ENCODE measurements around the gene PHTF1.

Gene PHTF1

DNA sequence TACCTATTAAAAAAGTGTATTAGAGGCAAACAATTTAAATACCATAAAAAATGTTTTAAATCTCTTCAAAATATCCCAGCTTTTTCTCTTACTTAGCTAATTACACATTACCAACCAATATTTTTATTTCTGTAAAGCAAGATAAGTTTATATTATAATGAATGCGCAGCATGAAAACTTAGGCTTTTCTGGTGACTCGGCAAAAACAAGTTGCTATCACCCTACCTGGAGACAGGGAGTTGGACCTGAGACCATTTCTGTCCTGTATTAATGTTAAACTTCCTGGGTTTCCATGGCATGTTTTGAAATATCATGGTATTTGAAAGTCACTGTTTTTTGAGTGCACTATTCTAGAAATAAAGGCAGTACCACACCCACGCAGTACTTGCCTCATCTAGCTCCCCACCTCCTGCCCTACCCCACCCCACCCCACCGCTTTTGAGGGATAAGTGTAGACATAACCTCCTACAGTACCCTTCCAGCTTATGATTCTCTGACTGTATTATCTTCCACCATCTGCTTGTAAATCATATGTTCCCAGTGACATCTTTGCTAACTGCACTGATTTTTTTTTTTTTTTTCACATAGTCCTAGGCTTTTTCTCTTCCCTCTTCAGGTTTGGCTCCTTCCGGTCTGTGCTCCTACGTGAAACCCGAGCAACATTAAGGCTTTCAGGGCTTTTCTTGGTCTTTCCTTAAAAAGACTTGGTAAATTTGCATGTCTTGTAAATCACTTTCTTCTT lies 77.5 kb downstream of the PHTF1 start:
- Histone ChIP-seq H3F3A (ENCODE audit: control insufficient read depth, insufficient read depth) (no peaks in the 10 kb centered on the region), H3K27me3 (ENCODE audit: control insufficient read depth, low read length) (no peaks in the 10 kb centered on the region), H3K79me2 (ENCODE audit: control insufficient read depth, low read length) (no peaks in the 10 kb centered on the region), H3K4me1 (ENCODE audit: control insufficient read depth, low read length) (no peaks in the 10 kb centered on the region), H3K36me3 (ENCODE audit: control insufficient read depth, low read length) (no peaks in the 10 kb centered on the region), H3K9me2 (replicated peaks; ENCODE audit: control insufficient read depth, low read length) (no peaks in the 10 kb centered on the region), H3K4me3 (ENCODE audit: low read length) (no peak overlapping the region), H4K20me1 (ENCODE audit: control insufficient read depth, insufficient read depth, low read depth, low read length) (no peaks in the 10 kb centered on the region), H3K9me3 (ENCODE audit: control insufficient read depth, insufficient read depth, low read length) (no peaks in the 10 kb centered on the region), H3K4me2 (ENCODE audit: low read length) (no peak overlapping the region), H3K27ac (ENCODE audit: low read depth, low read length) (no peak overlapping the region)
- TF ChIP-seq, protein P1, sequence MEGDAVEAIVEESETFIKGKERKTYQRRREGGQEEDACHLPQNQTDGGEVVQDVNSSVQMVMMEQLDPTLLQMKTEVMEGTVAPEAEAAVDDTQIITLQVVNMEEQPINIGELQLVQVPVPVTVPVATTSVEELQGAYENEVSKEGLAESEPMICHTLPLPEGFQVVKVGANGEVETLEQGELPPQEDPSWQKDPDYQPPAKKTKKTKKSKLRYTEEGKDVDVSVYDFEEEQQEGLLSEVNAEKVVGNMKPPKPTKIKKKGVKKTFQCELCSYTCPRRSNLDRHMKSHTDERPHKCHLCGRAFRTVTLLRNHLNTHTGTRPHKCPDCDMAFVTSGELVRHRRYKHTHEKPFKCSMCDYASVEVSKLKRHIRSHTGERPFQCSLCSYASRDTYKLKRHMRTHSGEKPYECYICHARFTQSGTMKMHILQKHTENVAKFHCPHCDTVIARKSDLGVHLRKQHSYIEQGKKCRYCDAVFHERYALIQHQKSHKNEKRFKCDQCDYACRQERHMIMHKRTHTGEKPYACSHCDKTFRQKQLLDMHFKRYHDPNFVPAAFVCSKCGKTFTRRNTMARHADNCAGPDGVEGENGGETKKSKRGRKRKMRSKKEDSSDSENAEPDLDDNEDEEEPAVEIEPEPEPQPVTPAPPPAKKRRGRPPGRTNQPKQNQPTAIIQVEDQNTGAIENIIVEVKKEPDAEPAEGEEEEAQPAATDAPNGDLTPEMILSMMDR (IDR thresholded peaks at IDR 0.05; ENCODE audit: low read depth, low read length, poor library complexity, severe bottlenecking), result no peak
- TF ChIP-seq EZH2phosphoT487 (IDR thresholded peaks at IDR 0.05; ENCODE audit: borderline replicate concordance, low read length), result no peak

DNA sequence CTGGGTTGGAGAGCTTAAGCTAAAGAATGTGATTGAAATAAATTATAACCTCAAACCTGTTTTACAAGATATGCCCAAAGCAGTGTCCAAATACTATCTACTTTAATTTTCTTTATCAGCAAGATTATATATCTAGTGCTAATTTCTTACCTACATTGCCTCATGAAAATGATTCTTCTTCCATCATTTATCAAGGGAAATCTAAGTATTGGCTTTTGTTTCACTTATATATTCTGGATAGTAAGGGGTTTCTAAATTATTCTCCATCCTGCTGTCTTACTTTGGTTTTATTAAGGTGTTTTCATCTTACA lies 81.2 kb downstream of the PHTF1 start:
- no peak overlapping the region for H3K4me3 ChIP-seq (ENCODE audit: low read length)
- H3K36me3 ChIP-seq (ENCODE audit: control insufficient read depth, low read length), result no peaks in the 10 kb centered on the region
- no peaks in the 10 kb centered on the region for H4K20me1 ChIP-seq (ENCODE audit: control insufficient read depth, insufficient read depth, low read depth, low read length)
- no peaks in the 10 kb centered on the region for H3K27me3 ChIP-seq (ENCODE audit: control insufficient read depth, low read length)
- H3K4me2 ChIP-seq (ENCODE audit: low read length), result no peak overlapping the region
- TF ChIP-seq, protein P1 (IDR thresholded peaks at IDR 0.05; ENCODE audit: low read depth, low read length, poor library complexity, severe bottlenecking), result no peak
- no peak for TF ChIP-seq EZH2phosphoT487 (IDR thresholded peaks at IDR 0.05; ENCODE audit: borderline replicate concordance, low read length)
- no peak overlapping the region for H3K27ac ChIP-seq (ENCODE audit: low read depth, low read length)
- no peaks in the 10 kb centered on the region for H3K79me2 ChIP-seq (ENCODE audit: control insufficient read depth, low read length)
- H3K9me2 ChIP-seq (replicated peaks; ENCODE audit: control insufficient read depth, low read length), result no peaks in the 10 kb centered on the region
- no peaks in the 10 kb centered on the region for H3K9me3 ChIP-seq (ENCODE audit: control insufficient read depth, insufficient read depth, low read length)
- no peaks in the 10 kb centered on the region for H3F3A ChIP-seq (ENCODE audit: control insufficient read depth, insufficient read depth)
- H3K4me1 ChIP-seq (ENCODE audit: control insufficient read depth, low read length), result no peaks in the 10 kb centered on the region

DNA sequence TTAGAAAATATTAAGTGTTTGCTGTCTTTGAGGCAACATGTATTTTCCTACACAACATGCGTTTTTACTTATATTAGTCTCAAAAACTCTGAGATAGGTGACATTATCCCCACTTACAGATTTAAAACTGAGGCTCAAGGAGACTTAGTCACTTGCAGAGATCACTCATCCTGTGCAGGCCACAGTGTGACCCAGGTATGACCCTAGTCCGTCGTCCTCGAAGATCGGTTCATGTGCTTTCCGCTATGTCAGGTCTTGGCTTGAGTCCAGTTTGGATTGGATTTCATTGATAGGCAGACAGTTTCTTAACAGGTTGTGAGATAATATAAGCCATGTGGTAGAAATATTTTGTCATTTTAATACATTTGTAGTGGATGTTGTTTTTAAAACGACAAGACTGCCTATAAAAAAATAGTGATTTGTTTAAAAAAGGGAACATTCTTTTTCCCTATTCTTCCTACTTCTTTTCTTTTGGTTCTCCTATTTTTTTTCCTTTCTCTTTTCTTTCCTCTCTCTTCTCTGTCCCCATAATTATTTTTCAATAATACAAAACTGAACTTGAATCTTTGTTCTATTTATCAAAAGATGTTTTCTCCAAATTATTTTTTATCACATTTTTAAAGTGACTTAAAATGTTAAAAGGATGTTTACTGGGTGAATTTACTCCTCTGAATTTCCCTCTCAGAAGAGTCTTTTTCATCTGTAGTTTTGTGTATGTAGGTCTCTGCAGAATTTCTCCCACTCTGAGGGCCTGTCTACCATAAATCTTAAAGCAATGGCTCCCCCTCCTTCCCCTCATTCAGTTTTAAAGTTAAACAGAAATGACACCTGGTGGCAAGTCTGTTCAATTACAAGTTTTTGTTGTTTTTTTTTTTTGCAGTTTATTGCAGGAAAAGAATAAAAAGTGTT lies 81.8 kb downstream of the PHTF1 start:
- no peaks in the 10 kb centered on the region for H3K27me3 ChIP-seq (ENCODE audit: control insufficient read depth, low read length)
- H3K4me3 ChIP-seq (ENCODE audit: low read length), result no peak overlapping the region
- no peak overlapping the region for H3K27ac ChIP-seq (ENCODE audit: low read depth, low read length)
- H3K4me1 ChIP-seq (ENCODE audit: control insufficient read depth, low read length), result no peaks in the 10 kb centered on the region
- TF ChIP-seq, protein P1 (IDR thresholded peaks at IDR 0.05; ENCODE audit: low read depth, low read length, poor library complexity, severe bottlenecking), result peak; percentile 69
- no peak for TF ChIP-seq EZH2phosphoT487 (IDR thresholded peaks at IDR 0.05; ENCODE audit: borderline replicate concordance, low read length)
- H3K9me3 ChIP-seq (ENCODE audit: control insufficient read depth, insufficient read depth, low read length), result no peaks in the 10 kb centered on the region
- no peaks in the 10 kb centered on the region for H4K20me1 ChIP-seq (ENCODE audit: control insufficient read depth, insufficient read depth, low read depth, low read length)
- no peaks in the 10 kb centered on the region for H3K9me2 ChIP-seq (replicated peaks; ENCODE audit: control insufficient read depth, low read length)
- no peaks in the 10 kb centered on the region for H3K36me3 ChIP-seq (ENCODE audit: control insufficient read depth, low read length)
- H3F3A ChIP-seq (ENCODE audit: control insufficient read depth, insufficient read depth), result no peaks in the 10 kb centered on the region
- H3K4me2 ChIP-seq (ENCODE audit: low read length), result no peak overlapping the region
- H3K79me2 ChIP-seq (ENCODE audit: control insufficient read depth, low read length), result no peaks in the 10 kb centered on the region
